Regular cardiac myocyte (primary cell): ENCODE data around the gene CHP2. TPM values are rescaled to one million over a fixed set of nuclear protein-coding genes. Genes with fewer than 3 reads are reported as not detected.

Experiments
- total RNA-seq: library from RNA; depleted of rRNA; stranded (reverse); fragments of >200 nt; gene quantifications from 2 replicates; pipeline ENCODE4 v1.2.3, GENCODE V29; 2014

Gene CHP2
- total RNA-seq: not detected in 2 replicates

DNA sequence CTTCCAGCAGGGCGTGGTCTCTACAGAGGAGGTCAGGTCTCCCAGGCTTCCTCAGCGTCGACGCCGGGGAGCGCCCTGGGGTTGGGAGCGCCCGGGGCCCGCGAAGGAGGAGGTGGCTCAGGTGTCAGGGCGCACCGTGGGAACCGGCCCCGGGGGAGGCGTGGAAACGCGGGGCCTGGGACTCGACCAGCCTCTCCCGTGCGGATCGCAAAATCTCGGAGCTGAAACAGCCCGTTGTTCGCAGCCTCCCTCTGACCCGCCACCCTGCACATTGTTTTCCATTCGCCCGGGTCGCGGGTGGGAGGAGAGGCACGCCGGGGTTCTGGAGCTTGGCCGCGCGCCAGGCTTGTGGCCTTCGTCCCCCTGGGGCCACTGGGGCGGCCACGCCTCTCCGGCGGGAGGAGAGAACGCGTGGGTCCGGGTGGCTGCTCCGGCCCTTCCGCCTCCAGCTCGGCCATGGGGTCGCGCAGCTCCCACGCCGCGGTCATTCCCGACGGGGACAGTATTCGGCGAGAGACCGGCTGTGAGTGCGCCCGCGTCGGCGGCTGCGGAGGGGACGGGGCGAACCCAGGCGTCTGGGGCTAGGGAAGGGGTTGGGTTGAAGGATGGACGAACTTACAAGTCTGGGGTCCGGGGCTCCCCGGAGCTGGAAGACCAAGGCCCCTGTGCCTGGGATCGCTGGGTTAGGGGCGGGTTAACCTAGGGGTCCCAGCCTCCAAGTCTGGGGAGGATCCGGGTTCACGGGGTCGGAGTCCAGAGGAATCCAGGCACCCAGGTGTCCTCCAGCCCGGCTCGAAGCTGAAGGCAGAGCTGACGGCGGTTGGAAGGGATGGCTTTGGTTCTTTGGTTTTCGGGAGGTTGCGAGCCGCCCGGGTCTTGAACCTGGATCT, at the start of gene CHP2:
Gene CHP2, plus strand, starts transcription at position 433 of the 890 bp plus-strand sequence. Its CDS starts 24 bp downstream, at position 457.

GRCh38 chr16:23712976-23713375, 41.9 kb upstream of the CHP2 start, which contains the start of gene ERN2:
ERN2 (minus strand) TSS chr16:23713222; CDS start chr16:23713187, 35 bp downstream.

Other genes with a start within 250 kb of the CHP2 start
- 25.4 and 26.6 TPM in 2 replicates for gene GGA2, start 244.5 kb upstream of the CHP2 start, total RNA-seq
- 45.2 and 50.7 TPM in 2 replicates for gene EARS2, start 197.7 kb upstream of the CHP2 start, total RNA-seq
- gene UBFD1, start 197.3 kb upstream of the CHP2 start, total RNA-seq: 153 and 186 TPM in 2 replicates
- 49.9 and 91.8 TPM in 2 replicates for gene NDUFAB1, start 158.7 kb upstream of the CHP2 start, total RNA-seq
- gene PALB2, start 113.7 kb upstream of the CHP2 start, total RNA-seq: 7.3 and 12.3 TPM in 2 replicates
- gene DCTN5, start 113.6 kb upstream of the CHP2 start, total RNA-seq: 79.5 and 98.5 TPM in 2 replicates
- gene PLK1, start 76.1 kb upstream of the CHP2 start, total RNA-seq: 3.9 and 45.8 TPM in 2 replicates
- gene ERN2, start 41.8 kb upstream of the CHP2 start, total RNA-seq: under 0.01 and 0.38 TPM in 2 replicates
- gene PRKCB, start 81.0 kb downstream of the CHP2 start, total RNA-seq: not detected in 2 replicates